GM18526 (cell line): ENCODE measurements around the gene L3MBTL3.

ENCODE experiments used
- POLR2A ChIP-seq: IDR thresholded peaks from 3 replicates; pipeline ENCODE4 v1.6.1; 2011; ENCODE audit not compliant: insufficient read length; ENCODE audit errors: extremely low read depth

The L3MBTL3 gene

DNA sequence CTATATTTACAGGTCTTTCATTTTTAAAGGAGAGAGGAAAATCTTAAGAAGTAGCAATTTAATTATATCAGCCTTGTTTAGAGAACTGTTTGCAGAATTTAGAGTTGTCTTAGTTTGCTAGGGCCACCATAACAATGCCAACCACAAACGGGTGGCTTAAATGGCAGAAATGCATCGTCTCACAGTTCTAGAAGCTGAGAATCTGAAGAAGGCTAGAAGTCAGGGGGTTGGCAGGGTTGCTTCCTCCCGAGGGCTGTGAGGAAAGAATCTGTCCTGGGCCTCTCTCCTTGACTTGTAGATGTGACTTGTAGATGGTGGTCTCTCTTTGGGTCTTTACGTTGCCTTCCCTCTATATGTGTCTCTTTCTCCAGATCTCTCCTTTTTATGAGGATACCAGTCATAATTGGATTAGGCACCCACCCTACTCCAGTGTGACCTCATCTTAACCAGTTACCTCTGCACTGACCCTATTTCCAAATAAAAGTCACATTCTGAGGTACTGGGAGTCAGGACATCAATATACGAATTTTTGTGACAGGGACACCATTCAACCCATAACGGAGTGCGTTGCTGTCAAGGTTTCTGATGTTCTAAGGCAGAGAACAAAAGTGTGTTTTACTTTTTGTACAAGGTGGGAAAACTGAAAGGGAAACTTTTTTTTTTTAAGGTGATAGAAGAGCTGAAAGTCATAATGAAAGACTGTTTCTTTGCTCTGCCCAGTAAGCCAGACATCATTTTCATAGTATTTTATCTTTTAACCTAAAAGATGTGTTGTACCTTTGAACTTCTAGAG lies 119.9 kb downstream of the L3MBTL3 start:
- no peak for TF ChIP-seq POLR2A

DNA sequence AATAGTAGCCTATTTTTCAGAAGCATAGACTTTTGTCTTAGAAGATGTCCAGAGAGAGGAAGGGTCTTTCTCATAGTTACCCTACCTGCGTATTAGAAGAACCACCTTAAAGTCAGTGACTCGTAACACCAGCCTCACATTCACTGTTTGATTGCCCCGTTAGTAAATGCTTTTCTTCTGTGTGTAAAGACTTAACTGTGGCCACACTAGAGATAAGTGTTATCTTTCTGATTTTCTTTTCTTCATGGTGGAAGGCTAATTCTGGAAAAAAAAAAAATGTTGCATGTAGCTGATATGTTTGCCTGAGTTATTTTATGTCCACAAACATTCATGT lies 120.5 kb downstream of the L3MBTL3 start:
- TF ChIP-seq POLR2A: no peak

DNA sequence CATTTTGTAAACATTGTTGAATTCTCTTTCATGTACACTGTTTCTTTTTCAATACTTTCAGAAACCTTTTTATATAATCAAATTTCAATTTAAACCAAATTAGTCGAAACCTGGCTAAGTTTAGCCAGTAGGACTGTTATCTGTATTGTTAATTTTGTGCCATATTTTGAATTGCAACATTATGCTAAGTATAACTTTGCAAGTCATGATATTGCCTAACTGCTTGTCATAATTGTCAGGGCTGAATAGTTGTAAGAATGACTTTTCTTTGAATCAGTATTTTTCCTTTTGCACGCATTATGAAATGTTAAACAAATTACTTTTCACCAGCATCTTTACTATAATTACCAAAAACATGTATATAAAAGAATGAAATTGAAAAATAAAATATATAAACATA lies 121.7 kb downstream of the L3MBTL3 start:
- no peak for TF ChIP-seq POLR2A

DNA sequence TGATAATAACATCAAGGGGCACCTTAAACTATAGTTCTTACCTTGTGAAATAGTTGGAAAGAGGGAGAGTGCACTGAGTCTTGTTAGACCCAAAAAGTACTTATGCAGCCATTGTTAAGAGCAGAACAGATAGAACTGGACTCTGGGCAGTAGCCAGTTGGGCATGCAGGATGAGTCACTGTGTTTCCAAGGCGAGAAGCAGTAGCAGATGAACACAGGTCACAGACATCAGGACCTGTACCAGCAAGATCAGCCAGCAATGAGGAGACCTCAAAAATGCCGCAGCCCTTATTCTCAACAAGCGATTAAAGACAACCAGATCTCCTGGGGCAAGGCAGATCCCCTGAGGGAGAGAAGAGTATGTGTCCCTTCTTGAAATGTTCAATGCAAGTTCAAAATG lies 125.3 kb downstream of the L3MBTL3 start:
- no peak for TF ChIP-seq POLR2A

DNA sequence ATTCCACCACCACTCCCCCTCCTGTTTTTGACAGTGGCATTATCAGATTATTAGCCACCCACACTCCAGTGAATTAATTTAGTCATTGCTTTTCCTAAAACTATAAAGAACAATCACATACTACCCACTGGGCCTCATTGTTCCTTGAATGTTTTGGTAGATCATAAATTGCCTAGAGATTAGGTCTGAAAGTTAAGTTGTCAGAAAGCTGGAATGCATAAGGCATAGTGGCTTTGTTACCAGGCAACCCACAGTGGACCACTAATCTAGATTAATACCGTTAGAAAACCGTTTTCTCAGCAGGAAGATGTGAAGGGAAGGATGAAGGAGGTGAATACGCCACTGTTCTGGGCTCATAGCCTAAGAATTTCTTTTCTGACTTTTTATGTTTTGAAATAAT lies 128.7 kb downstream of the L3MBTL3 start:
- TF ChIP-seq POLR2A: no peak

DNA sequence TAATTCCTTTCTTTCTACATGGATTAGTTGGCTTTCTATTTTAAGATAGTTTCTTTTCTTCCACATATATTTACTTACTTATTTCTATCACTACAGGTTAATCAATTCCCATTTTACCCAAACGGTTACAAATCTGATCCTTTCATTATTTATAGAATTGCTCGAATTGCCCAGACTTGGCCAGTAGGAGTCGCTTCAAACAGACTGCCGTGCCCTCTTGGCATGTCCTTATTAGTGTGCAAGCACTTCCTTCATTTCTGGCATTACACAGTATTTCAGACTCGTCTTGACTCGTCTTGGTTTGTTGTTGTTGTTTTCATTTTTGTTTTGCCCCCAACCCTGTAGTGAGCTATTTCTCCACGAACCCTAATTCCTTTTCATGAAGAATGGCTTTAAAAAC lies 129.8 kb downstream of the L3MBTL3 start:
- TF ChIP-seq POLR2A: no peak

DNA sequence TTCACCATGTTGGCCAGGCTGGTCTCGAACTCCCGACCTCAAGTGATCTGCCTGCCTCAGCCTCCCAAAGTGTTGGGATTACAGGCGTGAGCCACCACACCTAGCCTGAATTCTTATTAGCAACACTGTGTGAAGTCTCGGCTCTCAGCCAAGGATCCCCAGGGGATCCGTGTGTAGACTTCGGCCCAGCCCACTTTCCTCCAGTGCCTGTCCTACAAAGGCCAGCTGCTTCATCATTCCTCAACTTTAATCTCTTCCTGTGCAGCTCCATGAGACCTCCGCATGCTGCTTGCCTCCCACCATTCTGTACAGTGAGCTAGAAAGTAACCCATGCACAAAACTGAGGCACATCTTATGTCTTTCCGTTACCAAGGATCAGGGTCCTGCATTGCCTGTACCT lies 132.5 kb downstream of the L3MBTL3 start:
- TF ChIP-seq POLR2A: no peak

DNA sequence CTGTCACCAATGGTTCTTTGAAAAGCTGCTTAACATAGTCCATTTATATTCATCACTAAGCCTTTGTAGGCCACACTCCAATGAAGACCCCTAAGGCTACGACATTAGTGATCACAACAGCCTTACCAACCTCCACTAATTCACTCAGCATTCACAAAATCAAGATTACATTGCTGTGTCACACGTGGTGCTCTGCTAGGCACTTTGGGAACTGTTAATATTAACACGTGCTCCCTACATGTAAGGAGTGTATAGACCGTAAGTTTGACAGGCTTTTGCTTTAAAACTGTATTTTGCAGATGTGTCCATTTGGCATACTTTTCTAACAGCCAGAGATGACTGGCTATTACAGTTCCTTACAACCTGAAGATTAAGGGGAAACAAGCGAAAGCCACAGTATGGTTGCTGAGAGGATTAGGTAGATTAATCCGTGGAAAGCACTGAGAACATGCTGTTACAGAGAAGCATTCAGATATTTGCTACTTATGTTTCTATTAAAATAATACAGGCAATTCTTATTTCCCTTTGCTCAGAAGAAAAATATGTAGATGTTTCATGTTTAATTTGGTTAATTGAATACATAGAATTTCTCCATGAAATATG lies 134.6 kb downstream of the L3MBTL3 start:
- TF ChIP-seq POLR2A: no peak

DNA sequence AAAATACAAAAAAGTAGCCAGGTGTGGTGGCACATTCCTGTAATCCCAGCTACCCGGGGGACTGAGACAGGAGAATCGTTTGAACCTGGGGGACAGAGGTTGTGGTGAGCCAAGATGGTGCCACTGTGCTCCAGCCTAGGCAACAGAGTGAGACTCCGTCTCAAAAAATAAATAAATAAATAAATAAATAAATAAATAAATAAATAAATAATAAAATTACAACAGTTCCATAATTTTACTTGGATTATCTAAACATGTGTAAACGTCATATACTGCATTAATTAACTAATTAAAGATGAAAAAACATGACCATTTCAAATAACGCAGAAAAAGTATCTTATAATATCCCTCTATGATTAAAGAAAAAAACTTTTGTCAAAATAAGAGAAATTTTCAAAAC lies 138.5 kb downstream of the L3MBTL3 start:
- TF ChIP-seq POLR2A: no peak

DNA sequence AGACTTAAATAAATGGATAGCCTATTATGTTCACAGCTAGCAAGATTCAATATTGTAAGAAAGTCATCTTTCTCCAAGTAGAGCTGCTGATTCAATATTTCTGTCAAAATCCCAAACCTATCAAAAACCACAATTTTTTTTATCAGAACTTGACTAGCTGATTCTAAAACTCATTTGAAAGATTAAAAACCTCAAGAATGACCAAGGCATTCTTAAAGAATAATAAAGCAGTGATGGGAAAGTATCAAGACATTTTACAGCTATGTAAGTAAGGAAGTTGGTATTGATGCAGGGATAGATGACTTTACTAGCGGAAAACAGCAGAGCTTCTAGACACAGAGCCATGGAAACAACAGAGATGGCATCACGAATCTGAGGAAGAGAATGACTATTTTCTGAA lies 139.7 kb downstream of the L3MBTL3 start:
- TF ChIP-seq POLR2A: no peak

DNA sequence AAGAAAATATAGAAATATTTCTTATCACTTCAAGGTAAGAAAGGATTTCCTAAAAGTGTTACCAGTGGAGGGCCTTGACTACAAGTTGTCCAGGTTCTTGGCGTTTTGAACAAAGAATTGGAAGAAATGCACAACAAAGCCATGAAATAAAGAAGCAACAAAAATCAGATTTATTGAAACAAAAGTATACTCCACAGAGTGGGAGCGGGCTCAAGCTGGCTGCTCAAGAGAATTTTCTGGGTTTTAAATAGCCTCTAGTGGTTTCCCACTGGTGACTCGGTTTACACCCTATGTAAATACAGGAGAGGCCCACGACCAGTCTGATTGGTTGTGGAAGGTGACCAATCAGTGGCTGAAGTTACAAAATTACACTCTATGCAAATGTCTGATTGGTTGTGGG lies 140.2 kb downstream of the L3MBTL3 start:
- no peak for TF ChIP-seq POLR2A

DNA sequence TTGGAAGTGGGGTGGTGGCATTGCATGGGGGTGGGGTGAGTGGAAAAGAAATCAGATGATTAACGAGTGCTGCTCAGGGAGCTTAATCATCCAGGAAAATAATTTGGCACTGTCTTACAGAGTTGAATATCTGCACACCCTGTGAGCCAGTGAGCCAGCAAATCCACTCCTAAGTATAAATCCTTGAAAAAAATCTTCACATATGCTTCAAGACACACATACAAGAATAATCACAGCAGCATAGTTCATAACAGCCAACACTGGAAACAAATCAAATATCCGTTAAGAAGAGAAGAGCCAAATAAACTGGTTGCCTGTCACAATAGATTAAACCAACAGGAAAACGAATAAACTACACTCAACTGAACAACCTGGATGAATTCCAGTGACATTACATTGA lies 141.6 kb downstream of the L3MBTL3 start:
- no peak for TF ChIP-seq POLR2A

DNA sequence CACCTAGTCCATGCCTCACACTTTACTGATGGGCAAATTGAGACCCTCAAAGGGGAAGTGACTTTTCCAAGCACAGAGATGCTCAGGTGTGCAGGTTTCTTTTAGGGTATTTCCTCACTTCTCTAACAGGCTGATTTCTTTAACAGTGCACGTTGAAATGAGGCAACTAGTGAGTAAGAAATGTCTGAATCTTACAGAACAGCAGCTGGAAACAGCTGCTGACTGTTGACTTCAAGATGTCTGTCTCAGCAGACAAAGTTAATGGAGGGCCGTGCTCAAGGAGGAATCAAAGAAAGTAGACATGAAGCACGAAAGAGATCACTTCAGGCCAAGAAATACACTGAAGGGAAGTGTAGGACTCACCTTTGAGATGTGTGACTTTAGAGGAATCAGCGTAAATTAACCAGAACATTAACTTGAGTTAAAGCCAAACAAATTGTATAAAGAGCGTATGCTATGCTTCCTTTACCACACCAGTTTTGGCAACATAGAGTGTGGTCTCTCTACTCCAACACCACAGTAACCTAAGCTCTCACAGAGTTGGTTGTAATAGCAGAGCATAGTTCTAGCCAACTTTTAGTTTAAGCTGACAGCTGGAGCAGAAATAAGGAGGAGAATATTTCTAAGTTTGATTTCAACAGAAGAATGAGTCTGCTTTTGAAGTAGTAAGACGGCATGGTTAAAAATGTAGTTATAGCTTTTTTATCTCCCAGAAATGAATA lies 143.5 kb downstream of the L3MBTL3 start:
- TF ChIP-seq POLR2A: no peak

DNA sequence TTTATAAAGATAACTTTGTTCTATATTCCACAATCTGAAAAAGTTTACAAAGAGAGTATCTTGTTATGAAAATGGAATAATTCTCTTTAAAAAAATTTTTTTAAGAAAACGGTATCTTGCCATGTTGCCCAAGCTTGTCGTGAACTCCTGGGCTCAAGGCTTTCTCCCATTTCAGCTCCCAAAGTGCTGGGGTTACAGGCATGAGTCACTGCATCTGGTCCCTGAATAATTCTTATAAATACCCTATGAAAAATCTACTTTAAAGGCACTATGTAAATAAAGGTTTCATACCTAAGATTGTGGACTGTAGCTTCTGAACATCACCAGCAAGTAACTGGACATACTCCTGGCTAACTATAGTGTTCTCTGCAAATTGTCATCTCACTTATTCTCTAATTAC lies 144.0 kb downstream of the L3MBTL3 start:
- TF ChIP-seq POLR2A: no peak

DNA sequence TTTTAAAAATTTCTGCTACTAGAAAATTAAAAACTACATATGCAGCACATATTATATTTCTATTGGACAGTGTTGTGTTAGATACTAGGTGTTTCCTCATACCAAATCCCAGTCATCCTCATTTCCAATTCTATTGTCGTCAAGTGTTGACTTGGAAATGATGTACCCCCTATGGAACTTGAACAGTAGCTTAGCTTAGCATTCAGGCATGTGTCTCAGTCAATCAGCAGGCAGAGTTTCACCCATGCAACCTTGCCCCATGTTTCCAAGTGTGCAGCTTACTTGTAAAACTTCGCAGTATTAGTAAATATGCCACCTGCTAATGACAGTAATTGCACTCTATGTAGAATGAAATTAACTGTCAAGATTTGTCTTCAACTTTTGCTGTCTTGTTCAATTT lies 144.9 kb downstream of the L3MBTL3 start:
- TF ChIP-seq POLR2A: no peak

DNA sequence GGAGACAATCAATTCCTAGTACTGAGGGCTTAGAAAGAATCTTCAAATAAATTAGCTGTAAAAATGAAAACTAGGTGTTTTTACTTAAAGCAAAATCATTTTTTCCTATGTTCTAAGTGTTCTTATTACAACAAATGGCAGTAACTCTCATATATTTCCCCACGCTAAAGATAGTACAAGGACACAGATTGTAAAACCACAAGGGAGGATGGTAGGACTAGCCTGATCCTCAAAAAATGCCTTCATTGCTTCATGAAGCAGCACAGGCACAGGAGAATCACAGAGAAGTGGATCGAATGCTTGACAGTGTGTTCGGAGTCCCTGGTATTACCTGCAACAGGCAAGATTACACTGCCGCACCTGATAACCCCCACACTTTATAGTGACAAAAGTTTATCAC lies 145.9 kb downstream of the L3MBTL3 start:
- TF ChIP-seq POLR2A: no peak
